Activated T-cell treated with anti-CD3 and anti-CD28 coated beads, Interleukin-2, amount 50 U/mL, for 1 hour (primary cell): ENCODE measurements around the gene USP4.
"Not testable (repeated sequence)": the region's sequence is repeated elsewhere in the genome, so short reads cannot be mapped to it uniquely, and the experiment has no call there.

Experiments used
- DNase-seq: peaks from one replicate; pipeline ENCODE4 v3.0.0-alpha.2; 2020

The USP4 gene

GRCh38 chr3:49339941-49340800 lies at the start of gene USP4:
Gene USP4, minus strand, starts transcription at chr3:49340053. Its CDS starts 29 bp downstream, at chr3:49340024.
- peak; percentile 89 for DNase-seq

GRCh38 chr3:49389297-49389696 lies 49.4 kb upstream of the USP4 start:
- DNase-seq, result no peak

- DNase-seq, result no peak
These were observed 48.5 kb upstream of the USP4 start for GRCh38 chr3:49388289-49388820.

GRCh38 chr3:49387721-49388120 lies 47.9 kb upstream of the USP4 start:
- DNase-seq, result no peak

- DNase-seq, result no peak
These were observed 46.4 kb upstream of the USP4 start for GRCh38 chr3:49386056-49386756.

GRCh38 chr3:49385617-49386016 lies 45.8 kb upstream of the USP4 start:
- no peak for DNase-seq

- no peak for DNase-seq
These were observed 43.5 kb upstream of the USP4 start for GRCh38 chr3:49383387-49383786.

- DNase-seq, result no peak
These were observed 38.5 kb upstream of the USP4 start for GRCh38 chr3:49378249-49378895.

- peak; percentile 28 for DNase-seq
These were observed 37.6 kb upstream of the USP4 start for GRCh38 chr3:49377483-49377882.

GRCh38 chr3:49371946-49372345 lies 32.1 kb upstream of the USP4 start:
- DNase-seq, result no peak

- DNase-seq, result no peak
These were observed 30.9 kb upstream of the USP4 start for GRCh38 chr3:49370585-49371290.

- DNase-seq, result no peak
These were observed 22.7 kb upstream of the USP4 start for GRCh38 chr3:49362561-49362960.

- no peak for DNase-seq
These were observed 19.8 kb upstream of the USP4 start for GRCh38 chr3:49359623-49360022.

GRCh38 chr3:49358884-49359225 lies 19.0 kb upstream of the USP4 start:
- no peak for DNase-seq

GRCh38 chr3:49358217-49358883 lies 18.5 kb upstream of the USP4 start, which contains the start of gene GPX1:
Gene GPX1, minus strand, starts transcription at chr3:49358353. Its CDS starts 75 bp downstream, at chr3:49358278.
- DNase-seq, result peak; percentile 75

GRCh38 chr3:49357443-49358216 lies 17.8 kb upstream of the USP4 start:
- peak; percentile 60 for DNase-seq

- DNase-seq, result not testable (repeated sequence)
These were observed 17.2 kb upstream of the USP4 start for GRCh38 chr3:49357095-49357442.

- DNase-seq, result no peak
These were observed 13.1 kb upstream of the USP4 start for GRCh38 chr3:49352890-49353421.

- DNase-seq, result no peak
These were observed 12.4 kb upstream of the USP4 start for GRCh38 chr3:49352281-49352680.

- no peak for DNase-seq
These were observed 11.7 kb upstream of the USP4 start for GRCh38 chr3:49351521-49352011.
